Measurements from ENCODE around the gene LAMA5.

LAMA5 gene

DNA sequence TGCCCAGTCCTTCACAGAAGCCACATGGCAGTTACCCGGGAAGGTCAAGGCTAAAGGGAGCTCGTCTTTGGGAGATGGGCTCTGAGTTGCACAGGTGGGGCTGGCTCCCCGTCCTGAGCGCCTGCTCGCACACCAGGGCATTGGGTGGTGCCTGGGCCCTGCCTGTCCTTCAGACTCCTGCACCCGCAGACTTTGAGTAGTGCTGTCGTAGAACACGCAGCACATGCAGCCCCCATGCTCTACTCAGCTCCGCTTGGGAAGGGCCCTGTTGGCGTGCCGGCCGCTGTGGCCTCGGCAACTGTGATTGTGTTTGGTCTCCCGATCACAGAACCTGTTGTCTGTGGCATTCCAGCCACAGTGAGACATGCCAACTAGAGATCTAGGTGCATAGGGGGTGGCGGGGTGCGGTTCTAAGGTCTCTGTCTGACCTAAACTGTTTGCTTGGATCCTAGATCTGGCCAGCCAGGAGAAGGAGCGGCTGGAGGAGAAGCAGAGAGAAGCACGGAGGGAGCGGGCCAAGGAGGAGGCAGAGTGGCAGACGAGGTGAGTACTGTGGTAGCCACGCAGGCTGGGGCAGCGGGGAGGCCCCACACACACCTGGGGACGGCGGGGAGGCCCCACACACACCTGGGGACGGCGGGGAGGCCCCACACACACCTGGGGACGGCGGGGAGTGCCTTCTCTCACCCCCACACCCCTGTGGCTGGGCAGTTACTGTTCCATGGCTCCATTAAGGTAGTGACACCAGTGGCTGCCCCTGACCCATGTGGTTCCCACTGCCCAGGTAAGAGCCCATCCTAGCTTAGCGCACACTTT lies 75.7 kb downstream of the LAMA5 start:
- H3K56ac ChIP-seq (ENCODE audit: low read length): no peak overlapping the region
- no peak overlapping the region for H3K23ac ChIP-seq (ENCODE audit: low read length)
- H3K27me3 ChIP-seq (ENCODE audit: insufficient read depth, low read length, poor library complexity): no peaks in the 10 kb centered on the region
- H3K27ac ChIP-seq (ENCODE audit: low read depth, low read length): no peak overlapping the region
- no peak overlapping the region for H2BK5ac ChIP-seq (ENCODE audit: low read length)
- no peak overlapping the region for H2BK120ac ChIP-seq (ENCODE audit: low read depth, low read length)
- no peak overlapping the region for H2AK5ac ChIP-seq (ENCODE audit: low read length)
- no peak overlapping the region for H4K8ac ChIP-seq (ENCODE audit: low read depth, low read length)
- no peak for DNase-seq
- H4K5ac ChIP-seq (ENCODE audit: low read length): no peak overlapping the region
- H3K9ac ChIP-seq (ENCODE audit: low read length): no peak overlapping the region
- no peak overlapping the region for H3K4ac ChIP-seq (ENCODE audit: low read depth, low read length)
- no peak overlapping the region for H3K4me2 ChIP-seq (ENCODE audit: low read length)
- H3K4me3 ChIP-seq (ENCODE audit: low read length): no peak overlapping the region
- H3K79me2 ChIP-seq (ENCODE audit: control insufficient read depth, insufficient read depth, low read length): no peaks in the 10 kb centered on the region
- WGBS (ENCODE audit: extremely low coverage, insufficient coverage, low lambda C conversion rate): no CpG with 5 or more reads among the region's 29 CpGs
- H2BK15ac ChIP-seq (replicated peaks; ENCODE audit: low read depth): no peak overlapping the region
- no peak overlapping the region for H3K18ac ChIP-seq (ENCODE audit: low read length)
- no peaks in the 10 kb centered on the region for H3K79me1 ChIP-seq (ENCODE audit: low read length)
- no peaks in the 10 kb centered on the region for H3K4me1 ChIP-seq (ENCODE audit: control insufficient read depth, low read depth, low read length)
- peaks cover 9% of the 10 kb centered on the region for H3K36me3 ChIP-seq (ENCODE audit: control insufficient read depth, insufficient read depth, low read length)

DNA sequence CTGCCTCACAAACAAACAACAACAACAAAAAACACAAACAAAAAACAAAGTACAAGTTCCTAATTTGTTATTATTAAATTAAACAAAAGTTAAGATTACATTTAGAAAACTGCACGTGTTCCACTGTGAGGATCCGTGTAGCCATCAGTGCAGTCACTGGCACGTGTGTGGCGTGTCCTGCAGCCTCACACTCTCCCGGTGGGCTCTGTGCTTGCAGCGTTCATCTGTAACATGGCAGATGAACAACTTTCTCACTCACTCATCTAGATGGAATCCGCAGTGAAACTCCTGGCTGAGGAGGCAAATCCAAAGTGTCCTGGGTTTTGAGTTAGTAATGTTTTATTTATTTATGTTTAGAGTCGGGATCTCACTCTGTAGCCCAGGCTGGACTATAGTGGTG lies 77.2 kb downstream of the LAMA5 start:
- no peak overlapping the region for H3K18ac ChIP-seq (ENCODE audit: low read length)
- H3K4me2 ChIP-seq (ENCODE audit: low read length): no peak overlapping the region
- no peak overlapping the region for H3K56ac ChIP-seq (ENCODE audit: low read length)
- no peak overlapping the region for H3K27ac ChIP-seq (ENCODE audit: low read depth, low read length)
- H3K79me2 ChIP-seq (ENCODE audit: control insufficient read depth, insufficient read depth, low read length): no peaks in the 10 kb centered on the region
- no peaks in the 10 kb centered on the region for H3K4me1 ChIP-seq (ENCODE audit: control insufficient read depth, low read depth, low read length)
- no peak overlapping the region for H3K4me3 ChIP-seq (ENCODE audit: low read length)
- H2BK15ac ChIP-seq (replicated peaks; ENCODE audit: low read depth): no peak overlapping the region
- H4K5ac ChIP-seq (ENCODE audit: low read length): no peak overlapping the region
- no peak overlapping the region for H3K23ac ChIP-seq (ENCODE audit: low read length)
- no peak overlapping the region for H2BK120ac ChIP-seq (ENCODE audit: low read depth, low read length)
- no peaks in the 10 kb centered on the region for H3K79me1 ChIP-seq (ENCODE audit: low read length)
- H3K9ac ChIP-seq (ENCODE audit: low read length): no peak overlapping the region
- H3K36me3 ChIP-seq (ENCODE audit: control insufficient read depth, insufficient read depth, low read length): peaks cover 5% of the 10 kb centered on the region
- no peak overlapping the region for H2AK5ac ChIP-seq (ENCODE audit: low read length)
- no CpG with 5 or more reads among the region's 8 CpGs for WGBS (ENCODE audit: extremely low coverage, insufficient coverage, low lambda C conversion rate)
- H3K4ac ChIP-seq (ENCODE audit: low read depth, low read length): no peak overlapping the region
- DNase-seq: no peak
- no peak overlapping the region for H2BK5ac ChIP-seq (ENCODE audit: low read length)
- no peaks in the 10 kb centered on the region for H3K27me3 ChIP-seq (ENCODE audit: insufficient read depth, low read length, poor library complexity)
- H4K8ac ChIP-seq (ENCODE audit: low read depth, low read length): no peak overlapping the region

DNA sequence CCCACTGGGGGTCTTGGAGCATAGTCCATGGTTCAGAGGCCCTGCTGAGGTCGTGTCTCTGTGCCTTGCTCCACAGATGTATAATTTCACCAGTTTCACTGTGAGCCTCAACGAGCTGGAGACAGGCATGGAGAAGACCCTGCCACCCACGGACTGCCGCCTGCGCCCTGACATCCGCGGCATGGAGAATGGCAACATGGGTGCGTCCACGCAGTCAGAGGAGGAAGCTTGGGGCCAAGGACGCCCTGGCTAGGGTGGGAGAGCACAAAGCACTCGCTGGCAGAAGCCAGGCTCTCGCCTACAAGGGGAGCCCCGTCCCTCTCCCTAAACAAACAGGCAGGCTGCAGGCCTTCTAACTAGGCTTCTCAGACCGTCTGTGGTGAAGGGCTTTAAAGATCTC lies 78.0 kb downstream of the LAMA5 start:
- Histone ChIP-seq H3K36me3 (ENCODE audit: control insufficient read depth, insufficient read depth, low read length) (peaks cover 3% of the 10 kb centered on the region), H3K4me2 (ENCODE audit: low read length) (no peak overlapping the region)
- WGBS (ENCODE audit: extremely low coverage, insufficient coverage, low lambda C conversion rate): no CpG with 5 or more reads among the region's 14 CpGs

DNA sequence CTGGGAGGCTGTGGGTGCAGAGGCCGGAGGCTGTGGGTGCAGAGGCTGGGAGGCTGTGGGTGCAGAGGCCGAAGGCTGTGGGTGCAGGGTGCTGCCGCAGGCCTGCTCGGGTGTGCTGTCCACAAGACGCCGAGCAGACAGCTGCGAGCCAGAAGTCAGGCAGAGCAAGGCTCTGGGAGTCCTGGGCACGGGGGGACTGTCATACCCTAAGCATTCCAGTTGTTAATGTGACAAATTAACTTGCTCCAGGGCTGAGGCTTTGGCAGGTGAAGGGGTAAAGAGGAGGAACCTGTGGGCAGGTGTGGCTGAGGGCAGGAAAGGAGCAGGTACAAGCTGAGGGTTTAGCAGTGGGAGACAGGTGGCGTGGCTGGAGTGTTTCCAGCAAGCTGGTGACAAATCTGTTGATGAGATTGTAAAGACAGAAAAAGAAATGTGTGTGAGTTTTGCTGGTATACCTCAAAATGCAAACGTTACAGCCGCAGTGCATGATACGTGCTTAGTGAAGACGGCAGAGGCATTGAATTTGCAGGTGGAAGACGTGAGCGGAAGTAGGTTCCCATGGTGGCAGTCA lies 78.5 kb downstream of the LAMA5 start:
- Histone ChIP-seq H3K79me2 (ENCODE audit: control insufficient read depth, insufficient read depth, low read length) (no peaks in the 10 kb centered on the region), H2BK15ac (replicated peaks; ENCODE audit: low read depth) (no peak overlapping the region), H3K9ac (ENCODE audit: low read length) (no peak overlapping the region), H4K5ac (ENCODE audit: low read length) (no peak overlapping the region), H3K4ac (ENCODE audit: low read depth, low read length) (no peak overlapping the region), H3K4me1 (ENCODE audit: control insufficient read depth, low read depth, low read length) (no peaks in the 10 kb centered on the region), H3K56ac (ENCODE audit: low read length) (no peak overlapping the region), H3K27me3 (ENCODE audit: insufficient read depth, low read length, poor library complexity) (no peaks in the 10 kb centered on the region), H3K23ac (ENCODE audit: low read length) (no peak overlapping the region), H3K27ac (ENCODE audit: low read depth, low read length) (no peak overlapping the region), H2BK5ac (ENCODE audit: low read length) (no peak overlapping the region), H3K79me1 (ENCODE audit: low read length) (no peaks in the 10 kb centered on the region), H3K18ac (ENCODE audit: low read length) (no peak overlapping the region), H4K8ac (ENCODE audit: low read depth, low read length) (no peak overlapping the region), H3K36me3 (ENCODE audit: control insufficient read depth, insufficient read depth, low read length) (peaks cover 3% of the 10 kb centered on the region), H3K4me2 (ENCODE audit: low read length) (no peak overlapping the region), H2BK120ac (ENCODE audit: low read depth, low read length) (no peak overlapping the region), H2AK5ac (ENCODE audit: low read length) (no peak overlapping the region), H3K4me3 (ENCODE audit: low read length) (no peak overlapping the region)
- WGBS (ENCODE audit: extremely low coverage, insufficient coverage, low lambda C conversion rate): no CpG with 5 or more reads among the region's 15 CpGs
- DNase-seq: no peak

More for the DNA sequence above, 78.0 kb downstream of the LAMA5 start:
- no peak overlapping the region for H2BK15ac ChIP-seq (replicated peaks; ENCODE audit: low read depth)
- H3K4me3 ChIP-seq (ENCODE audit: low read length): no peak overlapping the region
- H3K79me1 ChIP-seq (ENCODE audit: low read length): no peaks in the 10 kb centered on the region
- H3K4ac ChIP-seq (ENCODE audit: low read depth, low read length): no peak overlapping the region
- no peak overlapping the region for H3K27ac ChIP-seq (ENCODE audit: low read depth, low read length)
- no peak overlapping the region for H2AK5ac ChIP-seq (ENCODE audit: low read length)
- H3K9ac ChIP-seq (ENCODE audit: low read length): no peak overlapping the region
- no peak overlapping the region for H4K8ac ChIP-seq (ENCODE audit: low read depth, low read length)
- H3K23ac ChIP-seq (ENCODE audit: low read length): no peak overlapping the region
- no peak overlapping the region for H2BK120ac ChIP-seq (ENCODE audit: low read depth, low read length)
- no peak overlapping the region for H3K18ac ChIP-seq (ENCODE audit: low read length)
- H3K56ac ChIP-seq (ENCODE audit: low read length): no peak overlapping the region
- H3K4me1 ChIP-seq (ENCODE audit: control insufficient read depth, low read depth, low read length): no peaks in the 10 kb centered on the region
- H3K79me2 ChIP-seq (ENCODE audit: control insufficient read depth, insufficient read depth, low read length): no peaks in the 10 kb centered on the region
- no peak overlapping the region for H4K5ac ChIP-seq (ENCODE audit: low read length)
- no peak overlapping the region for H2BK5ac ChIP-seq (ENCODE audit: low read length)
- H3K27me3 ChIP-seq (ENCODE audit: insufficient read depth, low read length, poor library complexity): no peaks in the 10 kb centered on the region
- DNase-seq: no peak

DNA sequence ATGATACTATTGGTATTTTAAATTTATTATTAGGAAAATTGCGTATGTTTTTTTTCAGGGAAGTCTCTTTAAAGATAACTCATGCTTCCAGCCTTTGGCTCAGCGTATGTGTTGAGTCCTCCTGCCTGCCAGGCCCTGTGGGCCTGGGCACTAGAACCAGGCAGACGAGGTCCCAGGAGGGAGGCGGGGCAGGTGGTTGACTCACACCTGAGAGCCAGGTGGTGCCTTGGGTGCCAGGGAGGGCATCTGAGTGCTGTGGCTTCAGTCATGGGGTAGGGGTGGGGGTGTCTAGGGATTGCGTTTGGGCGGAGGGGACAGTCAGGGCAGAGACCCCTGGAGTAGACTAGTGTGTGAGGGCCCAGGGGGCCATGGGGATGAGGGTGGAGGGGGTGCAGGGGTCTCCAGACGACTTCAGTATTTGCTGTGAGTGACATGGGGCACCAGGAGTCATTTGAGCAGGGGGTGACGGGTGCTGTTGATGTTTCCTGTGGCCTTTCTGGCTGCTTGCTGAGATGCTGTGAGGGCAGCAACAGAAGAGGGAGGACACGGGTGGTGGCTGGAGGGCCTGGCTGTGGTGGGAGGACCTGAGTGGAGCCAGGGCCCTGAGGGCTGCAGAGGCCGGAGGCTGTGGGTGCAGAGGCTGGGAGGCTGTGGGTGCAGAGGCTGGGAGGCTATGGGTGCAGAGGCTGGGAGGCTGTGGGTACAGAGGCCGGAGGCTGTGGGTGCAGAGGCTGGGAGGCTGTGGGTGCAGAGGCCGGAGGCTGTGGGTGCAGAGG lies 79.2 kb downstream of the LAMA5 start:
- Histone ChIP-seq H2BK15ac (replicated peaks; ENCODE audit: low read depth) (no peak overlapping the region), H3K9ac (ENCODE audit: low read length) (no peak overlapping the region), H3K56ac (ENCODE audit: low read length) (no peak overlapping the region), H3K23ac (ENCODE audit: low read length) (no peak overlapping the region), H2BK5ac (ENCODE audit: low read length) (no peak overlapping the region), H3K4ac (ENCODE audit: low read depth, low read length) (no peak overlapping the region), H3K79me2 (ENCODE audit: control insufficient read depth, insufficient read depth, low read length) (no peaks in the 10 kb centered on the region), H3K4me2 (ENCODE audit: low read length) (no peak overlapping the region), H3K27me3 (ENCODE audit: insufficient read depth, low read length, poor library complexity) (no peaks in the 10 kb centered on the region), H3K4me1 (ENCODE audit: control insufficient read depth, low read depth, low read length) (no peaks in the 10 kb centered on the region), H4K8ac (ENCODE audit: low read depth, low read length) (no peak overlapping the region), H3K27ac (ENCODE audit: low read depth, low read length) (no peak overlapping the region), H3K18ac (ENCODE audit: low read length) (no peak overlapping the region), H2BK120ac (ENCODE audit: low read depth, low read length) (no peak overlapping the region), H2AK5ac (ENCODE audit: low read length) (no peak overlapping the region), H3K4me3 (ENCODE audit: low read length) (no peak overlapping the region), H3K36me3 (ENCODE audit: control insufficient read depth, insufficient read depth, low read length) (peaks cover 3% of the 10 kb centered on the region), H4K5ac (ENCODE audit: low read length) (no peak overlapping the region), H3K79me1 (ENCODE audit: low read length) (no peaks in the 10 kb centered on the region)
- no peak for DNase-seq
- no CpG with 5 or more reads among the region's 12 CpGs for WGBS (ENCODE audit: extremely low coverage, insufficient coverage, low lambda C conversion rate)
